C4-2B (cell line): ENCODE measurements around the gene LRRC36.

Experiments used
- CTCF ChIP-seq: fragments of 450-650 bp; conservative IDR thresholded peaks from 2 replicates; pipeline ENCODE4 v1.5.1; 2017; ENCODE audit warnings: mild to moderate bottlenecking
- ZFX ChIP-seq: fragments of 450-650 bp; IDR thresholded peaks from 2 replicates; pipeline ENCODE4 v1.6.1; 2017

GRCh38 chr16:67317853-67318252, 8.8 kb upstream of the LRRC36 start:
- no peak for TF ChIP-seq CTCF
- TF ChIP-seq ZFX, result no peak
